GM08714 (cell line): Measurements from ENCODE around the gene APOH.

ENCODE experiments used
- H3K4me3 ChIP-seq: fragments of 200-500 bp; sonication (Bioruptor generic); 2 replicates; pipeline ENCODE4 v1.5.1; 2014; ENCODE audit warnings: mild to moderate bottlenecking, low read length, inconsistent platforms
- ZNF274 ChIP-seq: IDR thresholded peaks from 2 replicates; pipeline ENCODE4 v1.6.1; 2012; ENCODE audit warnings: mild to moderate bottlenecking, low read depth, low read length

The APOH gene

DNA sequence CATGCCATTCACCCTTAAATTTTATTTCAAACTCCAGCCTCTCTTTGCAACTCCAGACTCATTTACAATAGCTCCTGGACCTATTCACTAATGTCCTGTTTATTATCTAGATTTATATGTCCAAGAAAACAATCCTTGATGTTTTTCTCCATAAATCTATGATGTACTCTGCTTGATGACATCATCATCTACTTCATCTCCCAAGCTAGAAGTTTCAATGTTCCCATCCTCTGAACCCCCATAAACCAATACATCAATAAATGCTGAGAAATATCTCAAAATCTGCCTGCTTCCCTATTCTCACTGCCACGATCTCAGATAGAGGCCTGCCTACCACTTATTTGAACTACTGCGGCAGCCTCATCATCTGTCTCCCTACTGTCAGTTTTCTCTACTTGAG lies 41.5 kb downstream of the APOH start:
- no peak for TF ChIP-seq ZNF274
- H3K4me3 ChIP-seq: no peak overlapping the region

DNA sequence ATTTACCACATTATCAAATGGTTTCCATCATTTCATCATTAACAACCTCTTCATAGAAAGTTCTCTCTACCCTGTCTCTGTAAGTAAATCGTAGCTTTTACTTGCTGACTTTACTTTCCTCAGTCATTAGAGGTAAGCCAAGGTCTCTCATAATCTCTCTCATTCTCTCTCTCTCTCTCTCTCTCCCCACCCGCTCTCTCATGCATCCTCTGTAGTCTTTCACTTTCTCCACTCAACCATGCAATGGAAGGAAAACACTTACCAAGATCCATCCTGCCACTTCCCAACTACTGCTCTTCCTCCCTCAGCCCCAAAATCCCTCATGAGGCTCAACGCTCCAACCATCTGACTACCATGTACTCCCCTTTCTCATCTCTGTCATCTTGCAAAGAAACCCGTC lies 43.4 kb downstream of the APOH start:
- H3K4me3 ChIP-seq: no peak overlapping the region
- TF ChIP-seq ZNF274: no peak

DNA sequence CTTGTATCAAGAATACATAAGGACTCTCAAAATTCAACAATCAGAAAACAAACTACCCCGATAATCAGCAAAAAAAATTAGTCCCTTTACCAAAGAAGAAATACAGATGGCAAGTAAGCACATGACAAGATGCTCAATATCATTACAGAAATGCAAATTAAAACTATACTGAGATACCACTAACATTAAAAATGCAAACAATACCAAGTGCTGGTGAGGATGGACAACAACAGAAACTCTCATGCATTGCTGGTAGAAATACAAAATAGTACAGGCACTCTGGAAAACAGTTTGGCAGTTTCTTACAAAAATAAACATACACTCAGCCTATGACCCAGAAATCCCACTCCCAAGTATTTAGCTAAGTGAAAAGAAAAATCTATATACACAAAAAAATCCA lies 44.8 kb downstream of the APOH start:
- TF ChIP-seq ZNF274: no peak
- no peak overlapping the region for H3K4me3 ChIP-seq

DNA sequence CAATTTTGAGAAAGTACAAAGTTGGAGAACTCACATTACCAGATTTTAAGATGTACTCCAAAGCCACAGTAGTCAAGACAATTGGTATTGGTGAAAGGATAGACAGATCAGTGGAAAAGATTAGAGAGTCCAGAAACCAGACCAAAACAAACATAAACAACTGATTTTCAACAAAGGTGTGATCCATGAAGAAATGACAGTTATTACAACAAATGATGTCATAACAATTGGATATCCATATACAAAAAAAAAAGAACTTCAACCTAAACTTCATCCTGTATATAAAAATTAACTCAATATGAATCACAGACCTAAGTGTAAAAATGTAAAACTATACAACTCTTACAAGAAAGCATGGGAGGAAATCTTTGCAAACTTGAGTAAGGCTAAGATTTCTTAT lies 45.7 kb downstream of the APOH start:
- no peak for TF ChIP-seq ZNF274
- no peak overlapping the region for H3K4me3 ChIP-seq

DNA sequence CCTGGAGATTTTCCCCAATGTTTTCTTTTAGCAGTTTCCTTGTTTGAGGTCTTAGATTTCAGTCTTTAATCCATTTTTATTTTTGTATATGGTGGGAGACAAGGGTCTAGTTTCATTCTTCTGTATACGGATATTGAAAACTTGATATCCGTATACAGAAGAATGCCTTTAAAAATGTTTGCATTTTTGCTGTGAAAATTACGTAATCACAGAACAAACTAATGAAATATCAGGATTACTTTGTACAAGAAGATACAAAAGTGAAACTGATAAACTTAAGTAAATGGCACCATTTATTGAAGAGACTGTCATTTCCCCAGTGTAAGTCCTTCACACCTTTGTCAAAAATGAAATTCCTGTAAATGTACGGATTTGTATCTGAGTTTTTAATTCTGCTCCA lies 50.6 kb downstream of the APOH start:
- H3K4me3 ChIP-seq: no peak overlapping the region
- TF ChIP-seq ZNF274: no peak

DNA sequence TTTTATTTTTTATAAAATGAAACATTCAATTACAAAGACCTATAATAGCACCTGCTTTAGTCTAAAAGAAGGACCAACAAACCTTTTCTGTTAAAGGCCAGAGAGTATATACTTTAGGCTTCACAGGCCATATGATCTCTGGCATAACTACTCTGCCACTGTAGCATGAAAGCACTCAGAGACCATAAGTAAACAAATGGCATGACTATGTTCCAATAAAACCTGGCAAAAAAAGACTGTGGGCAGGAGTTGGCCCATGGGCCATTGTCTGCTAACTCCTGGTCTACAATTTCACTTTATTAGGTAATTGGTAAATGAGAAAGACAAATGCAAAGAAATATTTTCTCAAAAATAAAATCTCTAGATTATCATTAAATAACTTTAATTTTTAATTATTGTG lies 52.2 kb downstream of the APOH start:
- TF ChIP-seq ZNF274: no peak
- no peak overlapping the region for H3K4me3 ChIP-seq

DNA sequence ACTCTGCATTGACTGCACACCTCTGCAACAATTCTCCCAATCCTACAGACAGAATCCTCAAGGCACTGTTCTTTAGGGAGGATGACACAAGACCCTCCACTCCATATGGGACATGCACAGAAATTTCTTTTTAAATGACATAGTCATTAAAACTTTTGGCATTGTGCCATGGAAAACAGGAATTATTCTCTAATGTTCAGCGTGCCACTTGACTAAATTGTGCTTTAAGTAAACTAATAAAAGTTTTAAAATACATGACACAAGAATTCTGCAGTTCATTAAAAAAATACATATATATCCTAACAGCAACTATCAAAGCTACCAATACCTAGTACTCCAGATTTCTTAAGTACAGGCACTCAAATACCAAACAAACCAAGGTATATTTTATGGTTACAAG lies 53.3 kb downstream of the APOH start:
- no peak for TF ChIP-seq ZNF274
- H3K4me3 ChIP-seq: no peak overlapping the region

DNA sequence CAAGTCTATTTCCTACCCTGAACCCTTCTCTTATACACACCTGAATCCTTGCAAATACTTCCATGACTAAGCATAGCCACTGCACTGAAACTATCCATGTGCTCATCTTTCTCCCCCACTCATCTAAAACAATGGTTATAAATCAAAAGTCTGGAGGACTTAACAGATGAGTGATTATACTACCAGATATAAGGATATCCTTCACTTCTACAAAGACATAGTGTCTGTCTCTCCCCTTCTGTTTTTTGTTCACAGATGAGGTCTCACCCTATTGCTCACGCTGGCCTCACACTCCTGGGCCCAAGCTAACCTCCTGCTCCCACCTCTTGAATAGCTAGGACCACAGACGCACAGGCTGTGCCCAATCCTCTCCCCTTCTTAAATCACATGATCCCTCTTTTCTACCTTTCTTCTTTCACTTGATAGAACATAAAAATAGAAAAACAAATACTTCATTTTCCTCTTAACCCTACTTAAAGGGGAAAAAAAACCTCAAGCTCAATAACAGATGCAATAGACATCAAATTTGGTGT lies 56.5 kb downstream of the APOH start:
- no peak for TF ChIP-seq ZNF274
- H3K4me3 ChIP-seq: no peak overlapping the region

DNA sequence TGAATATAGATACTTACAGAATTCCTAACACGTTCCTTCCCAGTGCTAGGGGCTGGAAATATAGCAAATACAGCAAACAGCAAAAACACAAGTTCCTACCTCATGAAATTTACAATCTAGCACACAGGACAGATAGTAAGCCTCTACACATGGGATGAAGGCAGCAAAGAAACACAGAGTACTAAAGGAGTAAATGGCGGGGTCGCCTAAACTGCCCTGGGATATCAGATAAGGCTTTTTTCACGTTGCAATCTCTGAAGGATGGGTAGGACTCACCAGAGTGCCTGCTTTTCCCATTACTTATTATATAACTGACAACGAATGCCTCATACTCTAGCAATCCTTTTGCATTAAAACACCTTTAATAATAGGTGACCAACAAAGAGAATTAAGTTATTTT lies 57.1 kb downstream of the APOH start:
- no peak overlapping the region for H3K4me3 ChIP-seq
- TF ChIP-seq ZNF274: no peak

DNA sequence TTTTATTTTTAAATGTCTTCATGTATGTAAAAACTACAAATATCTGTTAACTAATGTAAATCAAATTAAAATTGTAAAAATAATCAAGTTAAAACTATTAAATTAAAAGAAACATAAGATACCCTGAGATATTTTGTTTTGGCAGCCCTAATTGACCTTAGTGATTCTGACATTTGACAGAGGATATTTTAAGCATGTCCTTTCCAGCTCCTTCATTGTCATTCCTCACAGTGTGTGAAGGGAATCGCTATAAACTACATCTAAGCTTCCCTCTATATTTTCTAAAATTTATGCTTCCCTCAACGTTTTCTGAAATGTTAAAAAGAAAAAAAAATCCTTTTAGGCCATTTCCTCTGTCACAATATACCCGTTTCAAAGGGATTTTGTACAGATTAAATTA lies 57.5 kb downstream of the APOH start:
- no peak for TF ChIP-seq ZNF274
- no peak overlapping the region for H3K4me3 ChIP-seq

DNA sequence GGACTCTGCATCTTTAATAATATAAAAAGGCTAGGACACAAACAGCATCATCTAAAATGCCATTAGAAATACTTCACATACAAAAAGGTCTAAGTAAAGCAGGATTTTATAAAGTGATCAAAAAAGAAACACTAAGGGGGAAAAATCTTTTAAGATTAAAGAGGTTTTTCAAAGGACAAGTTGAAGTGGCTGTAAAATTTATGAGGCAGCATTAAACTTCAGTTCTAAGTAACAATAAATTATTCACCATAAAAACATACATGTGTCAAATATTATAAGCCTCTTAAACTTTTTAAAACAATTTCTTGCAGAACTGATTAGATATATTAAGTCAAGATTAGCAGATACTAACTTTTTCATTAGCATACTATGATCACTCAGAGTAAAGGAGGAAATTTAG lies 58.0 kb downstream of the APOH start:
- TF ChIP-seq ZNF274: no peak
- no peak overlapping the region for H3K4me3 ChIP-seq

DNA sequence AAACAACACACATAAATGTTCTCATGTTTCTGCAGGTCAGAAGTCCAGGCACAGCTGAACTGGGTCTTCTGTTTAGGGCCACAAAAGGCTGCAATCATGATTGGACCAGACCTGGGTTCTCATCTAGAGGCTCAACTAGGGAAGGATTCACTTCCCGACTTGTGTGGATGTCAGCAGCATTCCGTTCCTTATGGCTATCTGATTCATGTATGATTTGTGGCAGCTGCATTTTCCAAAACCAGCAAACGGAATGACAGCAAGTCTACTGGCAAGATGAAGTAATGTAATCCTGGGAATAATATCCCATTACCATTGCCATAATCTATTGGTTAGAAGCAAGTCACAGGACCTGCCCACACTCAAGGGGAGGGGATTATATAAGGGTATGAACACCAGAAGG lies 59.4 kb downstream of the APOH start:
- no peak for TF ChIP-seq ZNF274

DNA sequence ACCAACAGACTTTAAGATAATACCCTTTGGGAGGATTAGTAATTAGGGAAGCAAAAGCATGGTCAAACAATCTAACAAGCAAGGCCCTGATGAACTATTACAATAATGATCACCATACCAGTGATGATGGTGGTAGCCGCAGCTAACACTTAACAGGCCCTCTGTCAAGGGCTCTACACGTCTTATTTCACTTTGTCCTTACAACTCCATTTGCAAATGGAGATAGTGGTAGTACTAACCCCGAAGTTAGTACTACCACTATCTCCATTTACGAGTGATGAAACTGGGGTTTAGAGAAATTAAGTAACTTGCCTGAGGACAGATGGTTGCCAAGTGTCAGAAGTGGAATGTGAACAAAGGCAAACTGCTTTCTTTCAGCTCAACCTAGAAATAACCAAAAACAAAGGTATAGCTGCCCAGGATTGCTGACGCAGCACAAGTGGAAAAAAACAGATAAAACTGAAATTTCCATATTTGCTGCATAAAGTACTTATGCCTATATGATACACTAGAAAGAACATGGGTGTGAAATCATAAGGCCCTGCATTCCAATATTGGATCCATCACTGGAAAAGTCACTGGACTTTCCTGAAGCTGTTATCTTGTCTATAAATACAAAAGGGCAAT lies 61.9 kb downstream of the APOH start:
- no peak for TF ChIP-seq ZNF274
- H3K4me3 ChIP-seq: no peak overlapping the region

More for the DNA sequence above, 59.4 kb downstream of the APOH start:
- H3K4me3 ChIP-seq: no peak overlapping the region

DNA sequence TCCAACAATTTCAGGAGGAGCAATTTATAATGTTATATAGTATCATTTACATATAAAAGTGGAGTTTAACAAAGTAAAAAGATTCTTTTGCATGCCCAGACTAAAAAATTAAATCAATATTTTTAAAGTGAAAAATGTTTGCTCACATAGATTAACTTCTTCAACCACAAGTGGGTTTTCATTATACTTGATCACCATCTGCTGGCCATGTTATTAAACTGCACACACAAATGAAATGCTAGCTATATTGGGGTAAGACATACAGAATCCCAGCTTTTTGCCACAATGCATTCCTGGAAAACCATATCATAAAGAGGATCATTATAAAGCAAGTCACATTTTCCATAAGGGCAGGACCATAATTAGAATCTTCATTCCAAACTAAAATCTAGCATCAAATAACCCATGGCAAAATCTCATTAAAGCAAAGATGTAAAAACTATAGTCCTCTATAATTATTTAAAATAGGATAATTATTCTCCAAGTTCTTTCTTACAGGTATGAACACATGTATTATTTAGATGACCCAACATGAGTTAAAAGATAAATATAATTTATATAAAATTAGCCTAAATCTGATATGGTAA lies 63.6 kb downstream of the APOH start:
- H3K4me3 ChIP-seq: no peak overlapping the region
- TF ChIP-seq ZNF274: no peak
